HG03521 (cell line): Measurements from ENCODE around the gene ZNF140.

ENCODE experiments used
- ATAC-seq: cut with Tn5 transposase; IDR thresholded peaks from one replicate; pipeline ENCODE4 v1.9.1; 2021; ENCODE audit warnings: mild to moderate bottlenecking, moderate library complexity; ENCODE audit not compliant: unreplicated experiment

Gene ZNF140

GRCh38 chr12:133080368-133081158, at the start of gene ZNF140:
TSS of gene ZNF140 (plus strand) at chr12:133080923. CDS start at chr12:133081321, 398 bp downstream.
- peak; percentile 77 for ATAC-seq

- peak; percentile 92 for ATAC-seq
Measured at GRCh38 chr12:133037207-133038005, 43.3 kb upstream of the ZNF140 start, which contains the start of gene ZNF84. TSS of gene ZNF84 (plus strand) at chr12:133037509. CDS start at chr12:133041468, 3,959 bp downstream.

- ATAC-seq, result no peak
Measured at GRCh38 chr12:133038118-133038709, 42.5 kb upstream of the ZNF140 start.

- no peak for ATAC-seq
Measured at GRCh38 chr12:133046698-133047097, 34.0 kb upstream of the ZNF140 start.

GRCh38 chr12:133057446-133057845, 23.3 kb upstream of the ZNF140 start:
- ATAC-seq, result no peak

- no peak for ATAC-seq
Measured at GRCh38 chr12:133058203-133059113, 22.3 kb upstream of the ZNF140 start.

- ATAC-seq, result no peak
Measured at GRCh38 chr12:133061954-133062353, 18.8 kb upstream of the ZNF140 start.

- ATAC-seq, result no peak
Measured at GRCh38 chr12:133063556-133063955, 17.2 kb upstream of the ZNF140 start.

- ATAC-seq, result no peak
Measured at GRCh38 chr12:133073836-133074235, 6.9 kb upstream of the ZNF140 start.

GRCh38 chr12:133080026-133080367, 726 bp upstream of the ZNF140 start:
- ATAC-seq, result peak; percentile 68

GRCh38 chr12:133081159-133081780, 547 bp downstream of the ZNF140 start:
- ATAC-seq, result no peak

GRCh38 chr12:133083345-133083744, 2.6 kb downstream of the ZNF140 start:
- ATAC-seq, result no peak

GRCh38 chr12:133105620-133106019, 24.9 kb downstream of the ZNF140 start:
- ATAC-seq, result no peak

- no peak for ATAC-seq
Measured at GRCh38 chr12:133106253-133106652, 25.5 kb downstream of the ZNF140 start.

GRCh38 chr12:133107121-133107520, 26.4 kb downstream of the ZNF140 start:
- no peak for ATAC-seq

- no peak for ATAC-seq
Measured at GRCh38 chr12:133108150-133108549, 27.4 kb downstream of the ZNF140 start.

GRCh38 chr12:133120385-133121191, 39.9 kb downstream of the ZNF140 start:
- no peak for ATAC-seq

GRCh38 chr12:133124674-133125073, 44.0 kb downstream of the ZNF140 start:
- no peak for ATAC-seq

- ATAC-seq, result no peak
Measured at GRCh38 chr12:133129368-133130037, 48.8 kb downstream of the ZNF140 start.
